Fibroblast of skin of left biceps (primary cell): ENCODE data around the gene NEK1.
"Not testable (repeated sequence)": the region's sequence is repeated elsewhere in the genome, so short reads cannot be mapped to it uniquely, and the experiment has no call there.

Experiments used
- DNase-seq, 2 experiments: peaks; one replicate each; pipeline ENCODE4 v3.0.0-alpha.2; 2013; ENCODE audit warnings: low read depth in 2 of 2

Gene NEK1

GRCh38 chr4:169626331-169627282 is 14.2 kb upstream of the NEK1 start:
- no peak for DNase-seq

GRCh38 chr4:169625886-169626285 is 13.5 kb upstream of the NEK1 start:
- no peak for DNase-seq

GRCh38 chr4:169624012-169624411 is 11.6 kb upstream of the NEK1 start:
- DNase-seq, result not testable (repeated sequence)

- DNase-seq, result no peak
These were observed 10.2 kb upstream of the NEK1 start for GRCh38 chr4:169622566-169622965.

- DNase-seq, result no peak
These were observed 9.5 kb upstream of the NEK1 start for GRCh38 chr4:169621731-169622492.

- no peak for DNase-seq
These were observed 8.5 kb upstream of the NEK1 start for GRCh38 chr4:169620880-169621248.

- DNase-seq, result peak; percentile 85
These were observed 7.8 kb upstream of the NEK1 start, which contains the start of gene CLCN3 for GRCh38 chr4:169619958-169620879. CLCN3 (plus strand) TSS chr4:169620578; CDS start chr4:169635929, 15,351 bp downstream.

- no peak for DNase-seq
These were observed 7.2 kb upstream of the NEK1 start for GRCh38 chr4:169619518-169619957.

GRCh38 chr4:169618986-169619385 is 6.6 kb upstream of the NEK1 start:
- DNase-seq, result no peak

GRCh38 chr4:169618286-169618685 is 5.9 kb upstream of the NEK1 start:
- DNase-seq, result peak in 1 of 2 experiments; percentile 30

GRCh38 chr4:169617306-169617705 is 4.9 kb upstream of the NEK1 start:
- no peak for DNase-seq

GRCh38 chr4:169616846-169617245 is 4.5 kb upstream of the NEK1 start:
- DNase-seq, result no peak

- no peak for DNase-seq
These were observed 3.2 kb upstream of the NEK1 start for GRCh38 chr4:169615467-169616106.

- peak in 1 of 2 experiments; percentile 34 for DNase-seq
These were observed 782 bp upstream of the NEK1 start for GRCh38 chr4:169612871-169613859.

- no peak for DNase-seq
These were observed 1.2 kb downstream of the NEK1 start for GRCh38 chr4:169611157-169611556.

- DNase-seq, result no peak
These were observed 7.5 kb downstream of the NEK1 start for GRCh38 chr4:169604903-169605331.

GRCh38 chr4:169604131-169604900 is 8.1 kb downstream of the NEK1 start:
- DNase-seq, result no peak

- no peak for DNase-seq
These were observed 9.1 kb downstream of the NEK1 start for GRCh38 chr4:169603312-169603711.
